HG03060 (cell line): ENCODE results near the gene ZKSCAN3.
"Not testable (repeated sequence)": the region's sequence is repeated elsewhere in the genome, so short reads cannot be mapped to it uniquely, and the experiment has no call there.

Source experiments
- ATAC-seq: cut with Tn5 transposase; IDR thresholded peaks from one replicate; pipeline ENCODE4 v1.9.1; 2021; ENCODE audit warnings: low read depth, moderate number of reproducible peaks; ENCODE audit not compliant: unreplicated experiment

Gene ZKSCAN3

DNA sequence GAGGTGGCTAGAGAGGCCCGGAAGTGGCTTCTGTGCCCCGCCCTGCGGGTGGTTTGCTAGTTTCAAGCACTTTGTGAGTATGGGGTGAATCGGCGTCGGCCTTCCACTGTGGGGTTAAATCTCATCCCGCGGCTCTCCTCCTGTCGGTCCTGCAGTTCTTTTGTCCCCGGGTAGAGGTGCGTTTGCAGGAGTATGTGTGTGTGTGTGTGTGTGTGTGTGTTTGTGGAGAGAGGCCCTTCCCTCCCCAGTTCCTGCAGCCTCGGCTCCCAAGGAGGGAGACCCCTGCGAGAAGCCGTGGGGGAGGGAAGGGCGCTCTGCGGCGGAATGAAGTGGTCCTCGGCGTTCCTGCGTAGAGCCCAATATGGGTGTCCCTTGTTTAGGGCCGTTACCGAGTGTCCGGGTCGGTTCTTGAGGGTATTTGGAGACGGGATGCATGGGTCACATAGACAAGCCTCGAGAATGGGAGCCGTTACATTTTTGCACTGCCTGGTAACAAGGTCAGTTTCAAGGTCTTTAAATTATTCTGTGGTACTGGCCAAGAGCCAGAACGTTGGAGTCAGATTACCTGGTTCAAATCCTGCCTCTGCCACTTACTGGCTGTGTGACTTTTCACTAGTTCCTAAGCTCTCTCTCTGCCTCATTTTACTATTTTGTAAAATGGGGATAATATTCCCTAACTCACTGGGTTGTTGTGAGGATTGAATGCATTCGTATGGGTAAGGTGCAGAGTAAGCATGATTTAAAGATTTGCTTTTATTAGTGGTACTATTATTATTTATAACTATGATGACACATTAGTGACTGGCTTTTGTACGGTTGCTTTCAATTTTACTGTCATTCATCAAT is at the start of gene ZKSCAN3:
ZKSCAN3 (plus strand) TSS at position 56 of the 846 bp plus-strand sequence. CDS start 9,640 bp downstream, outside the sequence.
- peak; percentile 48 for ATAC-seq

DNA sequence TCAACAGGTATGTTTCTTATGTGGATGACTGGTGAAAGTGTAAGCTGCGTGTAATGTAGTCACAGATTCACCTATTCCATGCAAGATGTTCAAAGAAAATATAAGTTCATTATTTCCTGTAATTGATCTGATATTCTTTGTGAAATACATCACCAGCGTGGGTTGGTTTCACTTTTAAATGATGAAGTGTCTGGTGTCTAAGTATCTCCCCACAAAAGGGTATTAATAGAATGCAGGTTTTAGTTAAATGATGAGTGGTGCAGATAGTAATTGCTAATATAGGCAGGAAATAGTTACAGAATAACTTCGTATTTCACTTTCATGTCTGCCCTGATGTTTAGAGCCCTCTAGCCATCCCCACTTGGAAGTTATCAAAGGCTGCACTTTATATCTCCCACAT is 46.2 kb upstream of the ZKSCAN3 start:
- peak; percentile 75 for ATAC-seq

DNA sequence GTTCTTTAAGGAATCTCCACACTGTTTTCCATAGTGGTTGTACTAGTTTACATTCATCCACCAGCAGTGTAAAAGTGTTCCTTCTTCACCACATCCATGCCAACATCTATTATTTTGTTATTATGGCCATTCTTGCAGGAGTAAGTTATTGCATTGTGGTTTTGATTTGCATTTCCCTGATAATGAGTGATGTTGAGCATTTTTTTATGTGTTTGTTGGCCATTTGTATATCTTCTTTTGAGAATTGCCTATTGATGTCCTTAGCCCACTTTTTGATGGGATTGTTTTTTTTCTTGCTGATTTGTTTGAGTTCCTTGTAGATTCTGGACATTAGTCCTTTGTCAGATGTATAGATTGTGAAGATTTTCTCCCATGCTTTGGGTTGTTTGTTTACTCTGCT is 43.4 kb upstream of the ZKSCAN3 start:
- not testable (repeated sequence) for ATAC-seq

DNA sequence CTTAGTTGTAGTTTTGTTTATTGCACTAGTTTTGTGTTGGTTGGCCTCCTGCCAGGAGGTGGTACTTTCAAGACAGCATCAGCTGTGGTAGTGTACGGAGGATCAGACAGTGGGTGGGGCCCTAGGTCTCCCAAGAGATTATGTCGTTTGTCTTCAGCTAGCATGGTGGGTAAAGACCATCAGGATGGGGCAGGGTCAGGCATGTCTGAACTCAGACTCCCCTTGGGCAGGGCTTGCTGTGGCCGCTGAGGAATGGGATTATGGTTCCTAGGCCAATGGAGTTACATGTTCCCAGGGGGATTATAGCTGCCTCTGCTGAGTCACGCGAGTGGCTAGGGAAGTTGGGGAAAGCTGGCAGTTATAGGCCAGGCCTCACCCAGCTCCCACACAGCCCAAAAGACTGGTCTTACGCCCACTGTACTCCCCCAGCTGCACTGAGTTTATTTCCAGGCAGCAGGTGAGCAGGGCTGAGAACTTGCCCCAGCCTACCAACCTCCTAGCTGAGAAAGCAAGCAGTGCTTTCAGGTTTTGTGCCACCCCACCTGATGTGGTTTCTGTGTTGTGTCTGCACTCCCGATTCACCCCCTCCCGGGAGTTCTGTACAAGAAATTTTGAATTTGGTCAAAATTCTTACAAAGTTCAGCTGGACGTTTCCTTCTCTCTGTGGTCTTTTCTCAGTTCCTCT is 38.5 kb upstream of the ZKSCAN3 start:
- ATAC-seq: no peak

DNA sequence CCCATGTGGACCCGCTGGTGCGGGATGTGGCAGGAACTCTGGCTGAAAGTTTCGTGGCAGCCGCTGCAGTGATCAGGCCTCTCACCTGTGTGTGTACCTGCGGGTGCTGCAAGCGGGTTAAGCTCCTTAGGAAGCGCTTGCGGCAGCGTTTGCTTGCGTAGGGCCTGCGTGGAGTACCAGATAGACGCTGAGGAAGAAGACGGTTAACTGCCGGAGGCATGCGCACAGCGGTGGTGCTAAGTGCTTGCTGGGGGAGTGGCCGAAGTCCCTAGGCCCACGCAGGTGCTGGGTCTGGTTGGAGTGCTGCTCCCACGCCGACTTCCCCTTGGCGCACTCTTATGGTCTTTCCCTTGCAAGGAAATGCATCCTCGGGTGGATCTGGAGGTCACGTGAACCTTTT is 36.8 kb upstream of the ZKSCAN3 start:
- ATAC-seq: no peak

DNA sequence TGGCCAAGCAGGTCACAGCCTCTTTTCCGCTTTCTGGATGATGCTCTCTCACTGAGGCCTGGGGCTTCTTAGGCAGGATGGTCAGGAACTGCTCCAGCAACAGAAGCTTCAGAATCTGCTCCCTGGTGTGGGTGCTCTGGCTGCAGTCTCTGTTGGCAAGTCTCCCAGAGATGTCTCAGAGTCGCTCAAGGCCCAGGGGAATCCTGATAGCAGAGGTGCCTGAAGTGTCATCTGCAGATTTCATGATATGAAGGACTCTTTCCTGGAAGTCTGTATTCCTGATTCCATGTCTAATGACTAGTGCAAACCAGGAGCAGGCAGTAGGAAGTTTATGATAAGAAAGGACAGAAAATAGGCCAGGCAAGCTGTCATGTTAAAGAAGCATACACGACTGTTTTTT is 34.1 kb upstream of the ZKSCAN3 start:
- no peak for ATAC-seq

DNA sequence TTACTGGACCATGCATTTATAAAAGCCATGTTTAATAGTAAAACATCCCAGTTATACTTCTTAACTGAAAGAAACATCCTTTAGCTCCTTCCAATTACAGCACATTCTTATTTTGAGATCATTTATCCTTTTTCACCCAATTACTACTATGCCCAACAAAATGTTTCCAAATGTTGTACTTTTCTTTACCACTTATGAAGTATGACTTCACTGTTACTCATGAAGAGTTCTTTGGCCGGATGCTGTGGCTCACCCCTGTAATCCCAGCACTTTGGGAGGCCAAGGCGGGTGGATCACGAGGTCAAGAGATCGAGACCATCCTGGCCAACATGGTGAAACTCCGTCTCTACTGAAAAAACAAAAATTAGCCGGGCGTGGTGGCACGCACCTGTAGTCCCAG is 31.9 kb upstream of the ZKSCAN3 start:
- ATAC-seq: not testable (repeated sequence)

DNA sequence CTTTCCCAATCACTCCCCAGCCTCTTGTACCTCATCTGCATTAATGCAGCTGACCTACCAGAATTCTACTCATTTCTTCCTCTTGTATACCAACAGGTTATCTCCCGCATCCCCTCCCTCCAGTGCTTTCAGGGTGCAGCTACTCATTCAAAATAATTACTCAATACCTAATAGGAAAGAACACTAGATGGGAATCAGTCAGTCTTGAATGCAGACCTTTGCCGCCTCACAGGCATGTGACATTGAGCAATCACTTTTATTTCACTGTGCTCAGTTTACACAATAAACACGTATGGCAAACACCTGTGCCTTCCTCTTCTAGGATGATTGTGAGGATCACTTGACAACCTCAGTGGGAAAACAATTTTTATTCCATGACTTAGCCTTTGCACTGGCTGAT is 27.1 kb upstream of the ZKSCAN3 start:
- ATAC-seq: no peak

DNA sequence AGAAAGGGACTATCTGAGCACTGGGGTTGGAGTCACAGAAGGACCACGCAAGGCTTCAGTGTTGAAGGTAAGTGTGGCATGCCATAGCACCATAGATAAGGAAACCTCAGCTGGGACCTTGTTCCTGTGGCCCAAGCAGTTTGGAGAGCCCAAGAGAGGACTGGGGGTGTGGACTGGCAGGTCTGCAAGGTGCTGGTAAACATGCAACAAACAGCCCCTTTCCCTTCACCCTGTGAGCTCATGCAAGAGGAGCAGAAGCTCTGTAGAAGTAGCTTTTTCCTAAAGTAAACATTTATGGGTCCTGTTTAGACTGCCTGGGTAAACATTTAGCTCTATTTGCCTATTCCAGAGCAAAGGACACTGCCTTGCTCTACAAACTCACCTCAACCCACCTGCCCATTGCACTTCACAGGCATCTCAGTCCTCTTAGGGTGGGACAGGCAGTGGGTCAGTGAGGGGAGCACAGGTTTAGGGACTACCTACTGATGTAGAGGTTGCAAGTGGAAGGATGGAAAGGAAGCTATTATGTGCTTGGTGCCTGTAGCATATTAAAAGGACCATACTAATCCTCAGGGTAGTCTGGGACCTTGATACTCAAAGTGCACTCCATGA is 25.8 kb upstream of the ZKSCAN3 start:
- ATAC-seq: no peak

DNA sequence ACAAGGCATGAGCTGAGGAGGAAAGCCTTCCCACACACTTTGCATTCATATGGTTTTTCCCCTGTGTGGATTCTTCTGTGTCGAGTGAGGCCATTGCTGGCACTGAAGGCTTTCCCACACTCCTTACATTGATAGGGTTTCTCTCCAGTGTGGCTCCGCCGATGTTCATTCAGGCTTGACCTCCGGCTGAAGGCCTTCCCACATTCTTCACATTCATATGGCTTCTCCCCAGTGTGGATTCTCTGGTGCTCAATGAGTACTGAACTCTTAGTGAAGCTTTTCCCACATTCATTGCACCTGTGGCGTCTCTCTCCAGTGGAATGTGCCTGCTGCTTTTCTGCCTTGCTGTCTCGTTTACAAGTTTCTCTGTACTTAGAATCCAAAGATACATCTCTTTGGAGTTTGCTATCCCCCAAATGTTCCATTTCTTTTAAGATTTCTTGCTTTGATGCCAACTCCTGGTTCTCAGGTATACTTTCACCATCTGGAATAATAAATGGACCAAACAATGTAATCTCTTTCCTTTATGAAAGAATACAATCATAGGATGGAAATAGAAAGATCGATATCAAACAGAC is 23.3 kb upstream of the ZKSCAN3 start:
- no peak for ATAC-seq

DNA sequence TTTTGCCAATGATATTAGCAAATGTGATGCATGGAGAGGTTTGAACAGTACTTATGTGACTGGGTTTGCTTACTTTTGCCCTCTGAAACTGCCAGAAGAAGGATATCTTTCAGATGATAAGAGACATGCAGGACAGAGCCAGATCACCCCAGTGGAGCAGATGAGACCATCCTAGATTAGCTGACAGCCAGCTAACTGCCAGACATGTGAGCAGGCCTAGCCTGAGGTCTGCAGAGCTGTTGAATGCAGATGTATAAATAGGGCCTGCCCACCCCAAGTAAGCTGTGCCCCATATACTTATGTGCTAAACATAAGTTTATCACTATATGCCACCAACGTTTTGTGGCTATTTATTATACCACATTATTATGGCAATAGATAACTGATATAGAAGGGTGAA is 19.7 kb upstream of the ZKSCAN3 start:
- ATAC-seq: no peak

DNA sequence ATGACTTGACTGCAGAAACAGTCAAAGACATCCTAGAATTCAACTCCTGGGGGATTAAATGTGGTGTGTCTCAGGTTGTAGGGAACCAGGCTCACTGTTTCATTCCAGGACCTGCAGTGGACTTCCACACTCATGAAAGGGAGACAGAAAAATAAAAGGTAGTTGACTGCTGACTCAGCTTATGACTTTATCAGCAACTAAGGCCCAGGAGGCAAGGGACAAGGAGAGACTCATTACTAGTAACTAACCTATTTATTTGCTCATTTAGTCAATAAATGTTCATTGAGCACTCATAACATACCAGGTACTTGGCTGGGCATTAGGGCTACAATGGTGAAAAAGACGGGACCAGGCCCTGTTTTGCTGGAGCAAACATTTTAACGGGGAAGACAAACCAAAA is 16.7 kb upstream of the ZKSCAN3 start:
- no peak for ATAC-seq

DNA sequence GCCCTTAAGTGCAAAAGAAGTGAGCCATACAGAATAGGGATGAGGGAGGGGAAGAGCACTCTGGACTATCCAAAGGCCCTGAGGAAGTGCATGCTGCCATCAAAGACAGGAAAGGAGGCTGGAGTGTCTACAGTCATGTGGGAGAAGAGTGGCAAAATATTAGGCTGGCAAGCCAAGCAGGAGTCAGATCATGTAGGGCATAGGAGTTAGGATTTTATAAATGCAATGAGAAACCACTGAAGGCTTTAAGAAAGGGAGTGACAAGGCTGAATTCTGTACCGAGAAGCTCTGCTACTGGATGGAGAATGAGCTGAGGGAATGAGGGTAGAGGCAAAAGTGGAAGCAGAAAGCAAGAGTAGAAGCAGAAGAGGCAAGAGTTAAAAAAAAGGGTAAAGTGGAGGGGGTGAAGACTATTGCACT is 16.1 kb upstream of the ZKSCAN3 start:
- no peak for ATAC-seq

DNA sequence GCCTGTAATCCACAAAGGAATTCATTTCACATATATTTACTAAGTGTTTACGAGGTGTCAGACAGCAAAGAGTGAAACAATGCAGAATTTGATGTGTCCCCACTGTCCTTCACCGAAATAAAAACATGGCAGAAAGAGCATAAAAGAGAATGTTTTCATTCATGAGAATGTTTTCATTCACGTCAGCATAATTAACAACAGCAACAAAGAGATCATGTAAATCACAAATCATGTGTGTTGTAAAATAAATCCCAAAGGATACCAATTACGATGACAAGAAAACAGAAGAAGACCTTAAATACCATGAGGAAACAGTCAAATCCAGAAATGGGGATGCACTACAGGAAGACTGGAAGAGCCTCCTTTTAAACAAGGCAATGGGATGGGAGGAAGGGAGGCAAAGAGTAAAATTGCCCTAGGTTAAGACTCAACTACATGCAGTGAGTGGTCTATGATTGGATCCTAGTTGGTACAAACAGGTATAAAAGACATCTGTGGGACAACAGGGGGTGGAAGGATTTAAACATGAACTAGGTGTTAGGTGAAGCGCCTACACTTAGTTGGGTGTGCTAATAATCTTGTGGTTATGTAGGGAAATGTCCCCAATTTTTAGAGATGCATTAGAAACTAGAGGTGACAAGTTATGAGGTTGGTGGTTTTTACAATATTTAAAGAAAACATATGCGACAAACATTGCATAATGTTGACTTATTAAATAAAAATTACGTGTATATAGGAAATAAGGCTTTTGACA is 15.3 kb upstream of the ZKSCAN3 start:
- no peak for ATAC-seq

DNA sequence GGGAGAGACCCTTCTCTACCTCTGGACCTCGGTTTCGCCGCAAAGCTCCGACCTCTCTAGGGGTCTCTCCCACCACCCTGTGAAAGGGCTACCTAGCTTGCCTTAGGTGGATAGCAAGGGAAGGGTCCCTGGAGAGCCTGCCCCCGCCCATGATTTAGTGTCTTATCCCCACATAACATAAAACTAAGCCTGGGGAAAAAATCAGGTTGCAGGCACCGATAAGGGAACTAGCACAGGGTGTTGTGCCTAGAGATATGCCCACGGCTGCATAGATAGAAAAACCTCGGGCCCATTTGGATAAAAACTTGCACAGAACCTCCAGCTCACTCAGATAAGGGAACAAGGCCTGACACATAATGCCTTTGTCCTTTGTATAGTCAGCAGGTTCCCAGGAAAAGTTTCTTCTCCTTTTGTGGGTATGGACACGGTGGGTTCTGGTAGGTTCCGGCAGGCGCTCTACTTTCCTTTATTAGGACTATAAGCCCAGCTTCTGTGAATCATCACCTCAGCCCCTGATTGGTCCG is 14.6 kb upstream of the ZKSCAN3 start:
- ATAC-seq: no peak

DNA sequence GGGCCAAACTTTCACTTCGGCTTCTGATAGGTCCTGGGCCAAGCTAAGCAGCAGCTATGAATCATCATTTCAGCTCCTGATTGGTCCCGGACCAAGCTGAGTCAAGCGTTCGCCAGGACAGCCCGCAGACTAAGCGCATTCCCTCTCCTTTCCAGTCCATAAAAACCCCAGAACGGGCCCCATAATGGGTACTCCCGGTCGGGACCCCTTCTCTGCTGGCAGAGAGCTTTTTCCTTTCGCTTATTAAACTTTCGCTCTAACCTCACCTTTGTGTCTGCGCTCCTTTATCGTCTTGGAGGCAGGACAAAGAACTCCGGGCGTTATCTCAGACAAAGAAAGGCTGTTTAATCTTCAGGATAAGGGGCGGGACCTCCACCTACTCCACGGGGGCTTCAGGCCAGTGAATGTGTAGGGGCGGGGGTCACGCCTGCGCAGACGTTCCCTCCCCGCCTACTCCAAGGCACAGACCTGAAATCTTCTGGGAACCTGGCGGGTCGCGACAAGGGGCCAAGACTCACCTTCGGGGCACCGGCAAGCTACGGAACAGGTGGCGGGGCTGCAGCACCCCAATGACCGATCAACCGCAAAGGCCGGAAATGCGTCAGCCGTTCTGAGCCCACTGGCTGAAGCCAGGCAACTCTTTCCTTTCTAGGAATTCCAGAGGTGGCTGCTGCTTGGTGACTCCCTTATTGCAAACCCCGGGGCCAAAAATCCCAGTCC is 14.0 kb upstream of the ZKSCAN3 start, which contains the start of gene ZSCAN31:
ZSCAN31 (minus strand) TSS at position 585 of the 720 bp plus-strand sequence. CDS start 6,465 bp downstream, outside the sequence.
- ATAC-seq: peak; percentile 78

DNA sequence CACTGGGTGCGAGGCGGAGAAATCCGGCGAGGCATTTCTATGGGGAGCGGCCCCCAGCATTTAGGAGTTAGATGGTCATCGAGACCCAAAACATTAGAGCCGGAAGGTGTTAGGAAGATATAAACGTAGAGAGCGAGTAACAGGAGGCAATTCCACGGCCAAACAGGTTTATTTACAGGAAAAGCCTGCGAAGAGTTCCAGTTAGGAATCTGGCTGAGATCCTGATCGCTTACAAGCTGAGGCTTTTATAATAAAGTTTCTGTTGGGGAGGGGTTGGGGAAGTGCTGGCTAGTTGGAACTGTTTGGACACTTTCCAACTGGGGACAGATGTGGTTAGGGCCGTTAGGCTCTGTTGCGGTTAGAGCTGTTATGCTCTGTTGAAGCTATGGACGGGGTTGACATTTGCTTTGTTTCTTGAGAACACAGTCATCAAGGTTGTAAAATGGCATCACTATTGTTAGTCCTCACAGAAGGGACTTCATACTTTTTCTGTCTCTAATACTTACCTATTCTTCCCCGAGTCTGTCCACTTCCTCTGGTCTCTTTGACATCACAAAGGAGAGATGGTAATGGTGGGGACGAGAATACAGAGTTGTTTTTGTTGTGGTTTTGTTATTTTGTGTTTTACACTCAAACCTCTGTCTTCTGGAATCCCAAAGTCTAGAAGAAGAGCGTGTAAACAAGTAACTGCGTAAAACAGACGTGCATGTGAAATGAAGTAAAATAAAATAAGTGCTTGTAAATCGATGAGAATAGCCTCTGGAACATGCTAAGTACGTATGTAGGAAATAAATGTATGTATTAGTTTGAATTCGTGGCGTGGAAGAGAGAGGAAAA is 13.2 kb upstream of the ZKSCAN3 start:
- peak; percentile 27 for ATAC-seq

DNA sequence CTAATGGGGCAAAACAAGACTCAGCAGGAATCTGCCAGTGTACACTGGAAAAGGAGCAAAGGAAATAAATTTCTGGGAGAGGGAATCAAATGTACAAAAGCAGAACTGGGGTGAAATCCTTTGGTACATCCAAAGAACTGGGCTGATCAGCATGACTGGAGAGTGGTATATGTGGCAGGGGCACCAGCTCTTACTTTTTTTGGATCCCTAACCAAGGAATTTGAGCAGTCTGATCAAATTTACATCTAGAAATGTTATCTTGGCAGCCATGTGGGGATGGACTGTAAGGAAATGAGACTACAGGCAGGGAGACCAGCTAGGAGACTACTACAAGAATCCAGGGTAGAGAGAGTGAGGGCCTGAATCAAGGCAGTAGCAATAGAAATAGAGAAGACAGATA is 12.6 kb upstream of the ZKSCAN3 start:
- no peak for ATAC-seq
